T-helper 2 cell (primary cell): ENCODE measurements around the gene ATP6V1F.

ENCODE experiments used
- DNase-seq, 5 experiments: peaks; one replicate each; pipeline versions ENCODE4 v3.0.0 to v3.0.0-alpha.2; 2012 to 2022

Gene ATP6V1F

GRCh38 chr7:128869138-128869943 lies 6.7 kb downstream of the ATP6V1F start:
- DNase-seq = peak in 3 of 5 experiments; percentile 18 to 67 (median 19)

DNA sequence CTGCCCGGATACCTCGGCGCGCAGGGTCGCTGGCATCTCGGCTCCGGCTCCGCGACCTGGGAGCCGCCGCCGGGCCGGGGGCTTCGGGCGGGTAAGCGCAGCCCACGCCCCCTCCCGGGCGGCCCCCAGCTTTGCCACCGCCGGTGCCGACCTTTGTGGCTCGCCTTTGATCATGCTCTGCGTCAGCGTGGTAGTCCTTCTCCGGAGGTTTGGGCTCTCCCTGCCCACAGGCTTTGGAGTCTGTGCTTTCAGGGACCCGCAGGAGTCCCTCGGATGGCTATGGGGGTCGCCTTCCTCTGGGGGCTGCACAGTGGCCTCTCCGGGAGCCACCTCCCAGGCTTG lies 7.3 kb downstream of the ATP6V1F start:
- DNase-seq = no peak

- DNase-seq = no peak
Observed at GRCh38 chr7:128871050-128871449, 8.4 kb downstream of the ATP6V1F start.

- no peak for DNase-seq
Observed at GRCh38 chr7:128872394-128872824, 9.8 kb downstream of the ATP6V1F start.

GRCh38 chr7:128873234-128873633 lies 10.6 kb downstream of the ATP6V1F start:
- no peak for DNase-seq

- DNase-seq = no peak
Observed at GRCh38 chr7:128874140-128875031, 11.7 kb downstream of the ATP6V1F start.

DNA sequence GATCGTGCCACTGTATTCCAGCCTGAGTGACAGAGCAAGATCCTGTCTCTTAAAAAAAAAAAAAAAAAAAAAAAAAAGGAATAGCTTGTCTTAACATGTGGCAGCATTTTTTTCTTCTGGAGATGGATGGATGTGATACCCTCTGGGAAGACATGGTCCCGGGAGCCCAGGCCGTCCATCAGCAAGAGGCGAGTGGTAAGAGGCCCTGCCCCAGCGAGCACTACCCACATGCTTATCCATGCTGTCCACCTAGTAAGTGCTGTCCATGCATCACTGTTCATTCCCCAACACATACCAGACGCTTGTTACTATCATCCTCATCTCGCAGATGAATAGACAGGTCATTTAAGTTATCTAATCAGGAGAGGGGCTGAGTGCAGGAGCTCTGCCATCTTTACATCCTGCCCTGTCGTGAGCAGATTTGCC lies 12.9 kb downstream of the ATP6V1F start:
- no peak for DNase-seq

DNA sequence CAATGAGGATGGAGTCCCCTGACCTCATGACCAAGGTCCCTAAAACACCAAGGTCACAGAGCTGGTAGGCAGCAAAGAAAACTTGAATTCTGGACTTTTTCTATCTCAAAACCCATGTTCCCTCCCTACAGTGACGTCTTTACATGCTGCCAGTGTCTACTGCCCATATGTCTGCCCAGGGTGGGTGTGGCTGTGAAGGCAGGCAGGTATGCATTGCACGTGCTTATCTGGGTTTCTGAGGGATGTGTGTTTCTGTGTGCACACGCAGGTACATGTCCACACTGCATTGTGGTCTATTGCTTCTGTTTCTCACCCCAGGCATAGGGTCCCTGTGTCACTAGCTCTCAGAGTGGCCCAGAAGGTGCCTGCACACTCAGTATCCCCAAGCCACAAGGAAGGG lies 13.5 kb downstream of the ATP6V1F start:
- no peak for DNase-seq

DNA sequence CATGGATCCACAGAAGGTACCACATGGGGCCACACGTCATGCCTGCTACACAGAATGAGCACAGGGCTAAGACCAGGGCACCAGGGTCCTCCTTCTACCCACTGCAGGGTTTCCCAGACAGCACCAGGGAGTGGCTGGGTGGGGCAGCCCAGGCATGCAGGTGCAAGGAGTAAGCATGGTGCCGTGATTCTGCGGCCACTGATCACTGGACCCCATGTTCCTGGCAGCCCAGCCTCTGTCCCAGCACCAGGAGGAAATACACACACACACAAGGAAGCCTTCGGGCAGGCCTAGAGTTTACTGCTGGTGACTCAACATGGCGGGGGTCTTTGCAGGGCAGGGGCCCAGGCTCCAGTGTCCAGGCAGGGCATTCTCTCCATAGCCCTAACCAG lies 13.9 kb downstream of the ATP6V1F start:
- no peak for DNase-seq

- DNase-seq = no peak
Observed at GRCh38 chr7:128876978-128877755, 14.5 kb downstream of the ATP6V1F start.

GRCh38 chr7:128877756-128878120 lies 15.1 kb downstream of the ATP6V1F start:
- no peak for DNase-seq

DNA sequence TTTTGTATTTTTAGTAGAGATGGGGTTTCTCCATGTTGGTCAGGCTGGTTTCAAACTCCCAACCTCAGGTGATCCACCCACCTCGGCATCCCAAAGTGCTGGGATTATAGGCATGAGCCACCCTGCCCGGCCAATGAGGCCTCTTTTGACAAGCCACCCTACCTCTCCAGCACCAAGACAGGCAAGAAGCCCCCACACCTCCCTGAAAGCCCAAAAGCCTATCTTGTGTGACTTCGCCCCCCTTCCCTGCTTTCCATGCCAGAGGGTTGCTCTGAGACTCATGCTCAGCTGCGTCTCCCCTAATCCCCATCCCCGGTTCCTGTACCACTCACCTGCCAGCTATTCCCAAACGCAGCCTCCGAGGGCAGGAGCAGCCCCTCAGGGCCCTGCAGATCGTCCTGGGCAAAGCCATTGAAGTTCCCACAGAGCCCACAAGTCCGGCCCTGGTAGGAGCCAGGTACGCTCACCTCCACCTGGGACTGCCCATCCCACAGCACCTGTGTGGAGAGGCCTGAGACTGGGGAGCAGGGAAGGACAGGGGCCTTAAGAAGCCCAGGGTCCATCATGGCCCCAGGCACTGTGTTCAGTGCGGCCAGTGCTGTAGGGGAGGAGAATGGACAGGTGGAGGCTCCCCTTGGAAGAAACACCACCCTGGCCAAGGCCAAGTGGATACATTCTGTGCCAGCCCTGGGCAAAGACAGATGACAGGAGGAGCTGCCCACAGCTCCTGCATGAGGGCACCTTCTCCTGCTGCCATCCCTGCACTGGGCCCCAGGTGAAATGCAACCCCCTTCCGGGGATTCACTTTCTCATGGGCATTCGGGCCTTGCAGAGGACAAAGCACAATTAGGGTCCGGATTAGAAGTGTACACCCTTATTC lies 15.8 kb downstream of the ATP6V1F start:
- DNase-seq = no peak

DNA sequence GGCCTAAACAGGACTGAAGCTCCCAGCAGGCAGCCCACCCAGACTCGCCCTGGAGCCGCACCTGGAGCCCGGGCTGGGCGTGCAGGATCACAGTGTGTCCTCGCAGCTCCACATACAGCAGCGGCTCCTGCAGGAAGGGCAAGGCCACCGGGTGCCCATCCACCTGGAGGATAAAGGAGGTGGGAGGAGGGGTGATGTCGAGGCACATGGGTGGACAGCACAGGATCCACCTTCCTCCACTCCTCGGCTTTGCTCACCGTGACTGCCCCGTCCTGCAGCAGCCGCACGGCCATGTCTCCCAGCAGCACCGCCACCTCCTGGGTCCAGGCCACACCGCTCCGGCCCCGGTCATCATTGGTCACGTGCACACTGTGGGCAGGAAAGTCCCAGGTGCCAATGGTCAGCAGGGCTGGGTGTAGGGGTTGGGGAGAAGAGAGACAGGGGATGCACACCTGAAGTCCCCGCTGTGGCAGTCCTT lies 16.8 kb downstream of the ATP6V1F start:
- DNase-seq = no peak

GRCh38 chr7:128879939-128880746 lies 17.5 kb downstream of the ATP6V1F start:
- no peak for DNase-seq

DNA sequence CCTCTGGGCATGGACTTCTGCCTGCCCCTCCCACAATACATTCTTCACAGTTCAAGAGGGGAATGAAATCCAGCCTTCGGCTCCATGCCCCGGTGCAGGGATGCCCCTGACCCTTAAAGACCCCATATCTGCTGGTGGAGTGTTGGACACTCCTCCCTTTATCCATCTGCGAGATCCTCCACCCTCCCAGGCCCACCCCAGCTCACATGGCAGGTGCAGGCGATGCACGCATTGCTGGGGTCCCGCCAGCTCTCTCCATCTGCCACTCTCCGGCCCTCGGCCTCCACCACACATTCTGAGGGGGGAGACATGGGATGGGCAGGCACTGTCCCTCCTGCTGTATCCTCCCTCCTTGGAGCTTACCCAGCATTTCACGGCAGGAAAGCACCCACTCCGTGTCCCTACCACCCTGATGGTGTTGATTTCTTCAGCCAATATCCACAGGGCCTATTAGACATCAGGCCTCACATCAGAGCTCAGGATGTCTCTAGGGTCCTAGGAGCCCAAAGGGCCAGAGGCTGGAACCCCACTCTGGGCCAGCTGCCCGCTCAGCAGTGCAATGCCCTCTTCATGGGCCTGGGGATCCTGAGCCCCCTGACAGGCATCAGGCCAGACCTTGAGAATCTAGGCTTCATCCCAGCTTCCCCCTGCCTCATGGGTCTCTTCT lies 18.3 kb downstream of the ATP6V1F start:
- DNase-seq = no peak

DNA sequence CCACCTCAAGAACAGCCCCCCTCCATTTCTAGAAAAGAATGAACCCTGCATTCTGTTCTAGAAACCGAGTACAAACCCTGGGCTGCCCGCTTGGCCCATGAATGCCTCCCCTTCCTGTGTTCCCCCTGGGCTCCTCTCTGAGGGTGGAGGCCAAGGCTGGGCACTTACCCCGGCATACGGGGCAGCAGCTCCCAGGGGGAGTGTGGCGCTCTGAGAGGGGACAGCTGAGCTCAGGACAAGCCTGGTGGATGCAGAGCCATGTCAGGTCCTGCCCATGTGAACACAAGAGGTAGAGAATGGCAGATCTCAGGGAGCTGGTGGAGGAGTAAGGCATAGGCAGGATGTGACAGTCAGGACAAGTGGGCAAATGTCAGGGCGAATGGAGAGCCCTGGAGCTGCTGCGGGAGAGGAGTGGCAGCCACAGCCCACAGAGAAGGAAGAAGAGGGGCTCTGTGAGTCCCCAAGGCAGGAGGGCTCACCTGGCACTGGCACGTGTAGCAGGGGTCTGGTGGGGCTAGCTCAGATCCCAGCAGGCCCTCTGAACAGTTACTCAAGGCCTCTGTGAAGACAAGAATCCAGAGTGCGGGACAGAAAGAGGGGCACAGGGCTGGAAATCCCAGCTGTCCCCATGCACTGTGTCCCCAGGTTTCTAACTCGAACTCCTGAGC lies 18.9 kb downstream of the ATP6V1F start:
- no peak for DNase-seq

DNA sequence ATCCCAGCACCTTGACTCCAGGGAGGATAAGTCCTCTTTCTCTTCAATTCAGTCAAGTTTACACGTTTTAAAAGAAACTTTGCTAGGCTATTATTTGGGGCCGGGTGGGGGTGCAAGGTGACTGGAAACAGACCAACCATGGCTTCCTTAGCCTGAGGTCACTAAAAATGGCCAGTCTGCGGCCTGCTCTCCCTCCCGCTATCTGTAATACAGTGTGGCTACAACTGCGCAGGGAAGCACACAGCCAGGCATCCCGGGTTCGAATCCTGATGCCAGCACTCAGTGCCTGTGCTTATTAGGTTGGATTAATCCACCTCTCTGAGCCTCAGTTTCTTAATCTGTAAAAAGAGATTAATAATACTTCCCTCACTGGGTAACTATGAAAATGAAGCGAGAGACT lies 19.5 kb downstream of the ATP6V1F start:
- no peak for DNase-seq

DNA sequence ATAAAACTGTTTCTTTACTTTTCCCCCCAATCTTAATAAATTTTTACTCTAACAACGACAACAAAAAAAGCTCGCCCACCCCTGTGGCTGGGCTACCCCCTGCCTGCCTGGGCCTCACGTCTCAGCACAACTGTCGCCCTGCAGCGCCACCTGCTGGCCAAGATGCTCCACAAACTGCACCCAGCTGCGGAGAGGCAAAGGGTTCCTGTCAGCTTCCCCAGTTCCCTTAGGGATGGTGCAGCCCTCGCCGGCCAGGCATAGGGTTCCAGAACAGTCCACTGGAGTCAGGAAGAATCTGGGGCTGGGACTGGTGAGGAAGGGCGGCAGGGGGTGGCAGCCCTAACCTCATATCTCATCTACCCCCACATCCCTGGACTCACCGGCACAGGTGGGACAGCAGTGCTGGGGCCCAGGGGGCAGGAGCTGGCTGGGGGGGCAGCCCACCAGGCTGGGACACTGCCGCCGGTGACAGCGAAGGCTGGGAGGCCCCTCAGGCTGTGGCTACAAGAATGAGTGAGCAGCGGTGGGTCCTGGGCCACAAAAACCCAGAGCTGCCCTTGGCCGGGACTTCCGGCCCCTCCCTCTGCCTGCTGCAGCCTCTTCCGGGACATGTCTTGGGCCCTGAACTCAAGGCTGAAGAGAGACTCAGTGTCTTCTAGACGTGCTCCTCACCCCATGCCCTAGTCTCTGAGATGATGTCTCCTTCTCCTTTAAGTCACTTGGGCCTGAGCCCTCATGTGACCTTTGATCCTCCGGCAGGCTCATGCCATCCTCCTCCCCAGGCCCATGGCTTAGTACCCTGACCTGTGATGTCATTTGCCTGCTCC lies 21.2 kb downstream of the ATP6V1F start:
- peak; percentile 61 to 82 (median 76) for DNase-seq
